ENCODE results near the gene ISM2.

GRCh38 chr14:77458249-77458950 is 40.2 kb downstream of the ISM2 start:
- TF ChIP-seq EP300 (conservative IDR thresholded peaks at IDR 0.05; ENCODE audit: poor library complexity, severe bottlenecking) (no peak), CTCF (IDR thresholded peaks at IDR 0.05; ENCODE audit: poor library complexity, severe bottlenecking) (no peak)
